CD4-positive, alpha-beta T cell treated with Interleukin-15 for 4 hours (primary cell): ENCODE measurements around the gene DYNC1H1.

Source experiments
- DNase-seq: peaks from one replicate; pipeline ENCODE4 v3.0.0-alpha.2; 2020; ENCODE audit warnings: low spot score

The DYNC1H1 gene

DNA sequence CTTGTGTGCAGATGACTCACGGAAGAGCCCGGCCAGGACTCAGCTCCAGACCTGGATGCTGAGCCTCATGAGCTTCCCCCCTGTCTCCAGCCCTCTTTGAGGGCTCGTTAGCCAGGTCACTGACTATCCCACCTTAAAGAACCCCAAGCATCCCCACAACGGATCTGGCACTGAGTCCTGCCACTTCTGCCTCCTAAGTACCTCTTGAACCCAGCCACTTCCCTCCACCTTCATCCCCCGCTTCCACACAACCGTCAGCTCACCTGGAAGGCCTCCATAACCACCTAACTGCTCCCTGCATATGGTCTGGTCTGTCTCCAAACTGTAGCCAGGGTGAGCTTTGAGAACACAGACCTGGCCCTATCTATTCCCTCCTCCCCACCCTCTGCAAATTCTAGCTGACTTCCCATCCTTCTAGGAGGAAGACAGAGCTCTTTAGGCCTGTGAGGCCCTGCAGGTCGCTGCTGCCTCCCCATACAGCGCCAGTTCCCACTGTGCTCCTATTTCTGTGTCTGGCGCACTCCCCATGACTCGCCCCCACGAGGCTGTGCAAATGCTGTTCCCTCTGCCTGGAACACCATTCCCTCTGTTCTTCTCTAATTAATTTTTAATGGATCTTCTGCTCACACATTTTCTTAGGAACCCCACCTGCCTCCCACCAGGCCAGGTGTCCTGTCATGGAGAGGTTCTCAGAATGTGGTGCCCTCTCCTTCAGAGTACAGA, 125.4 kb downstream of the DYNC1H1 start:
- DNase-seq = no peak

GRCh38 chr14:102090713-102091112, 126.3 kb downstream of the DYNC1H1 start:
- no peak for DNase-seq

- DNase-seq = no peak
Observed at GRCh38 chr14:102092806-102093205, 128.4 kb downstream of the DYNC1H1 start.

- no peak for DNase-seq
Observed at GRCh38 chr14:102094101-102094500, 129.7 kb downstream of the DYNC1H1 start.

- DNase-seq = no peak
Observed at GRCh38 chr14:102095231-102095870, 131.0 kb downstream of the DYNC1H1 start.

- DNase-seq = no peak
Observed at GRCh38 chr14:102095871-102096568, 131.6 kb downstream of the DYNC1H1 start.

GRCh38 chr14:102096569-102097188, 132.3 kb downstream of the DYNC1H1 start:
- DNase-seq = peak; percentile 72

DNA sequence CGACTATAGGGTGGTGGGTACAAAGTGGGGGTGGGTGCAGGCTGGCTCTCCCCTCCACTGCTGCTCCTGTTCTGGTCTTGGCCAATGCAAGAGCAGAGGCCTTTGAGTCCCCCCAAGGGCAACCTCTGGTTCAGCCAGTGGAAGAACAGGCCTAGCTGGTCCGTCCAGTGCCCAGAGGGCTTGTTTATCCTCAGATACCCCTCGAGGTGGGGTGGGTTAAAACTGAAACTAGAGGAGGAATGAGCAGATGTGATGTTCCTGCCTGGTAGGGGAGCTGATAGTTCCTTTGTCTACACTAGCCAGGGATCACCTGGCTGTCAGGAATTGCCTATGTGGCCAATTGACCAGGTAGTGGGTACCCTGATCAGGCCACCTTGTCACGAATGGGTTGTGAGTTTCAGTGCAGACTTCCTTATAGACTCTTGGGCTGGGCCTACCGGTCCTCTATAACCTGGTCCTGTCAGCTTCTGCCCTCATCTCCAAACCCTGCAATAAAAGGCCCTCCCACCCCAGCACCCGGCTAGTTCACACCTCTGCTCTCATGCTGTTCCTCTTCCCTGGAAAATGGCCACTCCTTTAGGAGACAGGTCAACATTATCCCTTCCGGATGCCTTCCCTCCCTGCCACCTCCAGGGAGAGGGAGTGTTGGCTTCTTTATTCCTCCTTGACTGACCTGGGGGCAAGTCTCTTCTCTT, 133.2 kb downstream of the DYNC1H1 start:
- DNase-seq = no peak

- no peak for DNase-seq
Observed at GRCh38 chr14:102103062-102103695, 138.8 kb downstream of the DYNC1H1 start.

- no peak for DNase-seq
Observed at GRCh38 chr14:102105369-102105768, 141.0 kb downstream of the DYNC1H1 start.
